ENCODE data around the gene NAPG.

DNA sequence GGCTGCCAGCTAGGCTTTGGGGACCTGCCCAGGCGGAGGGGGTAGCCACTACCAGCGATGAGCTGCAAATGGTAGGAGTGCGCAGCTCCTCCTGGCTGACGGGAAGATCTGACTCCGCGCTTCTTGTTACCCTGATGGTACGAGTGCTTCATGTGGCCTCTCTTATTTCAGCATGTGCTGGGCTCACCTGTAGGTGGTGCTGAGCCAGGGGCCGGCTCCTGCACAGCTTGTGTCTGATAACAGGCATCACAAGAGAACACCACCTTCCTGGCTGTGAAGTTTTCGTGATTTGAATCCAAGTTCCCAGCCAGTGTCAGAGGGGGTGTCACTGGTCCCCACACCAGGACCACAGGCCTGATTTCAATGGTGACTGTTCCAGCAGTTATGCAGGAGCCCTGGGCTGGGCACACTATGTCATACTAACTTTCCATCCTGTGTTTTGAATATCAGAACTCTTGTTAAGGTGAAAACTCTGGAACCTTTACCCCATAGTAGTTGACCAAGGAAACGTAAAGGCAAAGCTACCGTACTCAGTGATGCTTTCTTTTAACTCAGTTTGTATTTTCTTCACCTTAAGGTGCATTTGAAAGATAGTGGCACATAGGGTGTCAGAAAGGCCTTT is 43.4 kb upstream of the NAPG start:
- TF ChIP-seq, protein P1, sequence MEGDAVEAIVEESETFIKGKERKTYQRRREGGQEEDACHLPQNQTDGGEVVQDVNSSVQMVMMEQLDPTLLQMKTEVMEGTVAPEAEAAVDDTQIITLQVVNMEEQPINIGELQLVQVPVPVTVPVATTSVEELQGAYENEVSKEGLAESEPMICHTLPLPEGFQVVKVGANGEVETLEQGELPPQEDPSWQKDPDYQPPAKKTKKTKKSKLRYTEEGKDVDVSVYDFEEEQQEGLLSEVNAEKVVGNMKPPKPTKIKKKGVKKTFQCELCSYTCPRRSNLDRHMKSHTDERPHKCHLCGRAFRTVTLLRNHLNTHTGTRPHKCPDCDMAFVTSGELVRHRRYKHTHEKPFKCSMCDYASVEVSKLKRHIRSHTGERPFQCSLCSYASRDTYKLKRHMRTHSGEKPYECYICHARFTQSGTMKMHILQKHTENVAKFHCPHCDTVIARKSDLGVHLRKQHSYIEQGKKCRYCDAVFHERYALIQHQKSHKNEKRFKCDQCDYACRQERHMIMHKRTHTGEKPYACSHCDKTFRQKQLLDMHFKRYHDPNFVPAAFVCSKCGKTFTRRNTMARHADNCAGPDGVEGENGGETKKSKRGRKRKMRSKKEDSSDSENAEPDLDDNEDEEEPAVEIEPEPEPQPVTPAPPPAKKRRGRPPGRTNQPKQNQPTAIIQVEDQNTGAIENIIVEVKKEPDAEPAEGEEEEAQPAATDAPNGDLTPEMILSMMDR (IDR thresholded peaks at IDR 0.05) = no peak
- TF ChIP-seq POLR2A (IDR thresholded peaks at IDR 0.05) = no peak
